ENCODE results near the gene PCDH9. TPM values are rescaled to one million over a fixed set of nuclear protein-coding genes. Genes with fewer than 3 reads are reported as not detected.

PCDH9 gene
- total RNA-seq, 1 donor from 2014 or later = 20.2 TPM

DNA sequence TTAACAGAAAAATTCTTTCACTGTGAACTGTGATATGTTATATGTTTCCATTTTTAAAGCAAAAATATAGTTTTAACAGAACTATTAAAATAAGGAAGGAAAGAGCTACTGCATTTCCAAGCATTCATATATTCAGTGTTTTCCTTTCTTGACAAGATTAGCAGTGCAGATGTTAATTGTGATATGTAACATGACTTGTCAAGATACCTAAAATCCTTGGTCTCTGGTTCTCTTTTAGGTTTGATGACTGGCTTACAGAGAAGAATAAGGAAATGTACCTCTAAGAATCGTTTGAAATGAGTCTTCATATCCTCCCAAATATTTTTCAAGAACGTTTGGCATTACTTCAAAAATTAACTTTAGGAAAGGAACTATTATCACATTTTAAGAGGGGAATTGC lies 907.2 kb downstream of the PCDH9 start:
- no peaks in the 10 kb centered on the region for H3K4me1 Mint-ChIP-seq (ENCODE audit: unreplicated experiment)
- no peaks in the 10 kb centered on the region for H3K36me3 Mint-ChIP-seq
- H3K9me3 Mint-ChIP-seq = peaks cover 8% of the 10 kb centered on the region
- TF ChIP-seq, protein P1, sequence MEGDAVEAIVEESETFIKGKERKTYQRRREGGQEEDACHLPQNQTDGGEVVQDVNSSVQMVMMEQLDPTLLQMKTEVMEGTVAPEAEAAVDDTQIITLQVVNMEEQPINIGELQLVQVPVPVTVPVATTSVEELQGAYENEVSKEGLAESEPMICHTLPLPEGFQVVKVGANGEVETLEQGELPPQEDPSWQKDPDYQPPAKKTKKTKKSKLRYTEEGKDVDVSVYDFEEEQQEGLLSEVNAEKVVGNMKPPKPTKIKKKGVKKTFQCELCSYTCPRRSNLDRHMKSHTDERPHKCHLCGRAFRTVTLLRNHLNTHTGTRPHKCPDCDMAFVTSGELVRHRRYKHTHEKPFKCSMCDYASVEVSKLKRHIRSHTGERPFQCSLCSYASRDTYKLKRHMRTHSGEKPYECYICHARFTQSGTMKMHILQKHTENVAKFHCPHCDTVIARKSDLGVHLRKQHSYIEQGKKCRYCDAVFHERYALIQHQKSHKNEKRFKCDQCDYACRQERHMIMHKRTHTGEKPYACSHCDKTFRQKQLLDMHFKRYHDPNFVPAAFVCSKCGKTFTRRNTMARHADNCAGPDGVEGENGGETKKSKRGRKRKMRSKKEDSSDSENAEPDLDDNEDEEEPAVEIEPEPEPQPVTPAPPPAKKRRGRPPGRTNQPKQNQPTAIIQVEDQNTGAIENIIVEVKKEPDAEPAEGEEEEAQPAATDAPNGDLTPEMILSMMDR (conservative IDR thresholded peaks at IDR 0.05) = no peak
- H3K27ac Mint-ChIP-seq = no peak overlapping the region
- no peaks in the 10 kb centered on the region for H3K27me3 Mint-ChIP-seq
- DNase-seq (ENCODE audit: extremely low spot score, unreplicated experiment) = no peak
- H3K4me3 Mint-ChIP-seq = no peak overlapping the region

DNA sequence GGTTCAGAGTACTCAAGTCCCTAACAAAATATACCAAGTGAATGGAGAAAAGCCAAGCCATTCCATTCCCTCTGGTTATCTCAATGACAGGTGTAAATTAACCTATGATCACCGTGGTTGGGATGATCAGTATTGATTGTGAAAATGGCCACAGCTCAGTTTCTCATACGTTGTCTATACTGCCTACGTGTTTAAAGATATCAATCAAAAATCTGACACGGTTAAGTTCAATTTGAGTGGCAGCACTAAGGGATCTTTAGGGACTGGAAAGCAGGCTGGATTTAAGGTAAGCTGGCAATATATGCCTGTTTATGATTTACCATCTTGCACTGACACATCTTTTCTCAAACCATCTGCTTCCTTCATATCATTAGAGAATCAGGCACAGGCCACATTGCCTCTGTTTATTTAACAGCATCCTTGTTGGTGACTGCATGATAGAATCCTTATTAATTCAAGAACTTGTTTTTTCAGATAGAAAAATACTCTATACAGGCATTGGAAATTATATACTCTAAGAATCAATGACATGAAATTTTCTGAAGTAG lies 907.9 kb downstream of the PCDH9 start:
- no peaks in the 10 kb centered on the region for H3K4me1 Mint-ChIP-seq (ENCODE audit: unreplicated experiment)
- no peak overlapping the region for H3K4me3 Mint-ChIP-seq
- H3K27me3 Mint-ChIP-seq = no peaks in the 10 kb centered on the region
- no peak for DNase-seq (ENCODE audit: extremely low spot score, unreplicated experiment)
- H3K9me3 Mint-ChIP-seq = peaks cover 8% of the 10 kb centered on the region
- TF ChIP-seq, protein P1 (conservative IDR thresholded peaks at IDR 0.05) = no peak
- no peak overlapping the region for H3K27ac Mint-ChIP-seq
- no peaks in the 10 kb centered on the region for H3K36me3 Mint-ChIP-seq

DNA sequence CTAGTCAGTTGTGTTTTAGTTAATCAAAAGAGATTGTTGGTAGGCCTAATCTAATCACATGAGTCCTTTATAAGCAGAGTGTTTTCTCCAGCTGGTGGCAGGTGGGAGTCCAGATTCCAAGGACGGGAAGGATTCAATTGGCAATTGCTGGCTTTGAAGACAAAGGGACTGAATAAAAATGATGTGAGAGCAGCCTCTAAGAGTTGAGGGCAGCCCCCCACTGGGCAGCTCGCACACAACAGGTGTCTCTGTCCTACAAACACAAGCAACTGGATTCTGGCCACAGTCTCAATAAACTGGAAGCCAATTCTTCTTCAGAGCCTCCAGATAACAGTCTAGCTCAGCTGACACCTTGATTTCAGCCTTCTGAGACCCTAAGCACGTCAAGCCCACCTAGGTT lies 915.2 kb downstream of the PCDH9 start:
- no peak for DNase-seq (ENCODE audit: extremely low spot score, unreplicated experiment)
- no peaks in the 10 kb centered on the region for H3K4me1 Mint-ChIP-seq (ENCODE audit: unreplicated experiment)

DNA sequence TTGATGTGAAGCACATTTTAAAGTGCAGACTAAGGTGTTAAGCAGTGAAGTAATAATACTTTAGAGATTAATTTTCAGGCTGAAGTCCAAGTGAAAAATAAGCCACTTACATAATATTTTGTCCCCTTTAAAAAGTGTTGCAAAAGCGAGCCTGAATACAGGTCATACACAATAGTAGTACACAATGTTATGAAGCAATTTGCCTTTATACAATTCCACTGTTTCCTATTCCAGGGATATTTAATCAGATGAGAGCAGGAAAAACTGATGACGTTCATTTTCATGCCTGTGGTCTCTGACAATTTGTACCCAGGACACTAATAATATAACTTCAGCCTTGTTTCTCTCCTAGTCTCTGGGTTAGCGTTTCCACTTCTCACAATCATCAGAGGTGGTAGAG lies 916.7 kb downstream of the PCDH9 start:
- no peak overlapping the region for H3K27ac Mint-ChIP-seq
- peaks cover 15% of the 10 kb centered on the region for H3K9me3 Mint-ChIP-seq
- H3K4me1 Mint-ChIP-seq (ENCODE audit: unreplicated experiment) = no peaks in the 10 kb centered on the region

More for the DNA sequence above, 915.2 kb downstream of the PCDH9 start:
- Mint-ChIP-seq H3K36me3 (no peaks in the 10 kb centered on the region), H3K4me3 (no peak overlapping the region), H3K9me3 (peaks cover 18% of the 10 kb centered on the region), H3K27me3 (no peaks in the 10 kb centered on the region), H3K27ac (no peak overlapping the region)
- TF ChIP-seq, protein P1 (conservative IDR thresholded peaks at IDR 0.05) = no peak

DNA sequence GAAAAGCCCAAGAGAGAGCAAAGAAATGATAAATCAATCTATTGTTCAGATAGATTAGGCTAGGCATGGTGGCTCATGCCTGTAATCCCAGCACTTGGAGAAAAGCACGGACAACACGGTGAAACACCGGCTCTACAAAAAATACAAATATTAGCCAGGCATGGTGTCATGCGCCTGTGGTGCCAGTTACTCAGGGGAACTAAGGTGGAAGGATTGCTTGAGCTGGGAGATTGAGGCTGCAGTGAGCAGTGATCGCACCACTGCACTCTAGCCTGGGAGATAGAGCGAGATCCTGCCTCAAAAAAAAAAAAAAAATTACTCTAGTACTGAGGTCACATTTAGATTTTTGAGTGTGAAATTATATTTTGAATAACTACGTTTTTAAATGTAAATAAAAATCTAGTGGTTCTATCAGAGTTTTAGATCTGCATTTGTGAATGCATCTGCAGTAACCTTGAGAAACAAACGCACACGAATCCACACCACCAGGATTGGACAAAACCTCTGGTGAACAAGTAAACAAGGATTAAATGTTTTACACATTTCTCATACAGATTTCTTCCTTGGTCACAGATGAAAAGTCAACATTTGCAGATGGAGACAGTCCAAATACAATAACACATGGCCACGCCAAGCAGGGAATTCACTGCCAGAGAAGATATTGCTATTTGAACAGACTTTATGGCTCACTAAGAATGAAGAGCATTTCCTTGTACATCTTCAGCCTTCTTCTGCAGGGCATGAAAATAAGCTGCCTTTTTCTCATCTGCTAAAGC lies 917.6 kb downstream of the PCDH9 start:
- Mint-ChIP-seq H3K36me3 (no peaks in the 10 kb centered on the region), H3K4me1 (ENCODE audit: unreplicated experiment) (no peaks in the 10 kb centered on the region), H3K4me3 (no peak overlapping the region), H3K9me3 (peaks cover 15% of the 10 kb centered on the region), H3K27ac (no peak overlapping the region), H3K27me3 (no peaks in the 10 kb centered on the region)
- no peak for DNase-seq (ENCODE audit: extremely low spot score, unreplicated experiment)
- TF ChIP-seq, protein P1 (conservative IDR thresholded peaks at IDR 0.05) = no peak

More for the DNA sequence above, 916.7 kb downstream of the PCDH9 start:
- no peaks in the 10 kb centered on the region for H3K27me3 Mint-ChIP-seq
- no peaks in the 10 kb centered on the region for H3K36me3 Mint-ChIP-seq
- TF ChIP-seq, protein P1 (conservative IDR thresholded peaks at IDR 0.05) = no peak
- DNase-seq (ENCODE audit: extremely low spot score, unreplicated experiment) = no peak
- no peak overlapping the region for H3K4me3 Mint-ChIP-seq

All from type B pancreatic cell (in vitro differentiated cells).